Parathyroid adenoma (tissue), 2 donors: ENCODE measurements around the gene KIDINS220.

ENCODE experiments used
- H2AFZ ChIP-seq: fragments of 300-600 bp; sonication (generic); one replicate; pipeline ENCODE4 v1.7.0; 2017; ENCODE audit warnings: antibody characterized with exemption, mild to moderate bottlenecking
- H3K27ac ChIP-seq: fragments of 300-600 bp; sonication (generic); one replicate; pipeline ENCODE4 v1.7.0; 2017
- H3K27me3 ChIP-seq: fragments of 300-600 bp; sonication (generic); one replicate; pipeline ENCODE4 v1.7.0; 2017; ENCODE audit warnings: low read length; ENCODE audit not compliant: control insufficient read depth, insufficient read depth
- H3K36me3 ChIP-seq: fragments of 300-600 bp; sonication (generic); one replicate; pipeline ENCODE4 v1.7.0; 2017; ENCODE audit warnings: low read length; ENCODE audit not compliant: control insufficient read depth, insufficient read depth
- H3K4me1 ChIP-seq: fragments of 300-600 bp; sonication (generic); one replicate; pipeline ENCODE4 v1.7.0; 2017; ENCODE audit warnings: control low read depth
- H3K4me2 ChIP-seq: fragments of 300-600 bp; sonication (generic); one replicate; pipeline ENCODE4 v1.7.0; 2017; ENCODE audit warnings: low read length
- H3K4me3 ChIP-seq: fragments of 300-600 bp; sonication (generic); one replicate; pipeline ENCODE4 v1.7.0; 2017; ENCODE audit warnings: low read depth, low read length
- H3K79me2 ChIP-seq: fragments of 300-600 bp; sonication (generic); one replicate; pipeline ENCODE4 v1.7.0; 2017; ENCODE audit warnings: control low read depth
- H3K9ac ChIP-seq: fragments of 300-600 bp; sonication (generic); one replicate; pipeline ENCODE4 v1.7.0; 2017; ENCODE audit warnings: mild to moderate bottlenecking
- H3K9me3 ChIP-seq: fragments of 300-600 bp; sonication (generic); one replicate; pipeline ENCODE4 v1.7.0; 2017; ENCODE audit warnings: low read length; ENCODE audit not compliant: control insufficient read depth
- CTCF ChIP-seq: fragments of 300-600 bp; sonication (generic); IDR thresholded peaks from one replicate; pipeline ENCODE4 v1.7.0; 2017; ENCODE audit warnings: antibody characterized with exemption, mild to moderate bottlenecking
- donor health status: primary hyperparathyroidism.

Gene KIDINS220

GRCh38 chr2:8884812-8885211 lies 47.4 kb upstream of the KIDINS220 start:
- no peak overlapping the region for H3K9ac ChIP-seq
- H3K36me3 ChIP-seq: no peaks in the 10 kb centered on the region
- no peak overlapping the region for H2AFZ ChIP-seq
- H3K4me1 ChIP-seq: no peaks in the 10 kb centered on the region
- no peak overlapping the region for H3K4me2 ChIP-seq
- no peaks in the 10 kb centered on the region for H3K79me2 ChIP-seq
- TF ChIP-seq CTCF: no peak
- no peak overlapping the region for H3K4me3 ChIP-seq
- no peaks in the 10 kb centered on the region for H3K27me3 ChIP-seq
- no peak overlapping the region for H3K27ac ChIP-seq
- no peaks in the 10 kb centered on the region for H3K9me3 ChIP-seq

- Histone ChIP-seq H3K9ac (no peak overlapping the region), H3K4me1 (no peaks in the 10 kb centered on the region), H3K79me2 (no peaks in the 10 kb centered on the region), H2AFZ (no peak overlapping the region), H3K9me3 (no peaks in the 10 kb centered on the region), H3K36me3 (no peaks in the 10 kb centered on the region), H3K4me3 (no peak overlapping the region), H3K27ac (no peak overlapping the region), H3K4me2 (no peak overlapping the region), H3K27me3 (no peaks in the 10 kb centered on the region)
- no peak for TF ChIP-seq CTCF
Observed at GRCh38 chr2:8882094-8882493, 44.7 kb upstream of the KIDINS220 start.

GRCh38 chr2:8877894-8878293 lies 40.5 kb upstream of the KIDINS220 start:
- no peak overlapping the region for H3K9ac ChIP-seq
- H3K27me3 ChIP-seq: no peaks in the 10 kb centered on the region
- H2AFZ ChIP-seq: no peak overlapping the region
- no peak overlapping the region for H3K4me2 ChIP-seq
- no peak overlapping the region for H3K4me3 ChIP-seq
- TF ChIP-seq CTCF: no peak
- no peaks in the 10 kb centered on the region for H3K79me2 ChIP-seq
- H3K27ac ChIP-seq: no peak overlapping the region
- H3K9me3 ChIP-seq: no peaks in the 10 kb centered on the region
- no peaks in the 10 kb centered on the region for H3K4me1 ChIP-seq
- H3K36me3 ChIP-seq: no peaks in the 10 kb centered on the region

GRCh38 chr2:8877332-8877731 lies 39.9 kb upstream of the KIDINS220 start:
- H2AFZ ChIP-seq: no peak overlapping the region
- no peak overlapping the region for H3K9ac ChIP-seq
- H3K4me3 ChIP-seq: no peak overlapping the region
- no peaks in the 10 kb centered on the region for H3K27me3 ChIP-seq
- TF ChIP-seq CTCF: no peak
- no peaks in the 10 kb centered on the region for H3K9me3 ChIP-seq
- H3K79me2 ChIP-seq: no peaks in the 10 kb centered on the region
- H3K27ac ChIP-seq: no peak overlapping the region
- no peak overlapping the region for H3K4me2 ChIP-seq
- H3K4me1 ChIP-seq: no peaks in the 10 kb centered on the region
- no peaks in the 10 kb centered on the region for H3K36me3 ChIP-seq

GRCh38 chr2:8876628-8877027 lies 39.2 kb upstream of the KIDINS220 start:
- TF ChIP-seq CTCF: no peak
- H3K4me1 ChIP-seq: no peaks in the 10 kb centered on the region
- no peak overlapping the region for H3K4me3 ChIP-seq
- H3K9ac ChIP-seq: no peak overlapping the region
- H2AFZ ChIP-seq: no peak overlapping the region
- no peak overlapping the region for H3K4me2 ChIP-seq
- no peaks in the 10 kb centered on the region for H3K27me3 ChIP-seq
- no peaks in the 10 kb centered on the region for H3K9me3 ChIP-seq
- no peaks in the 10 kb centered on the region for H3K36me3 ChIP-seq
- no peaks in the 10 kb centered on the region for H3K79me2 ChIP-seq
- no peak overlapping the region for H3K27ac ChIP-seq
